HG03432 (cell line): ENCODE results near the gene C1orf116.

Experiments used
- ATAC-seq: cut with Tn5 transposase; IDR thresholded peaks from one replicate; pipeline ENCODE4 v1.9.1; 2021; ENCODE audit warnings: mild to moderate bottlenecking, moderate library complexity; ENCODE audit not compliant: unreplicated experiment

C1orf116 gene

GRCh38 chr1:207035877-207036551, 3.5 kb upstream of the C1orf116 start:
- no peak for ATAC-seq

- no peak for ATAC-seq
These were observed 2.4 kb upstream of the C1orf116 start for GRCh38 chr1:207034998-207035397.

GRCh38 chr1:207034208-207034607, 1.7 kb upstream of the C1orf116 start:
- ATAC-seq: no peak

- no peak for ATAC-seq
These were observed 746 bp upstream of the C1orf116 start for GRCh38 chr1:207033302-207033701.

- ATAC-seq: no peak
These were observed 808 bp downstream of the C1orf116 start for GRCh38 chr1:207031632-207032264.

- no peak for ATAC-seq
These were observed 1.5 kb downstream of the C1orf116 start for GRCh38 chr1:207031016-207031415.

- no peak for ATAC-seq
These were observed 2.0 kb downstream of the C1orf116 start for GRCh38 chr1:207030522-207031009.

- no peak for ATAC-seq
These were observed 2.6 kb downstream of the C1orf116 start for GRCh38 chr1:207029701-207030521.

- no peak for ATAC-seq
These were observed 3.5 kb downstream of the C1orf116 start for GRCh38 chr1:207028884-207029650.

- no peak for ATAC-seq
These were observed 4.6 kb downstream of the C1orf116 start for GRCh38 chr1:207027921-207028320.

GRCh38 chr1:207027206-207027777, 5.3 kb downstream of the C1orf116 start:
- no peak for ATAC-seq

GRCh38 chr1:207026104-207026534, 6.4 kb downstream of the C1orf116 start:
- ATAC-seq: no peak

GRCh38 chr1:207025146-207025880, 7.2 kb downstream of the C1orf116 start:
- ATAC-seq: no peak

- no peak for ATAC-seq
These were observed 8.1 kb downstream of the C1orf116 start for GRCh38 chr1:207024202-207025145.

GRCh38 chr1:207022996-207023679, 9.4 kb downstream of the C1orf116 start:
- no peak for ATAC-seq

GRCh38 chr1:207021876-207022596, 10.5 kb downstream of the C1orf116 start:
- no peak for ATAC-seq

- no peak for ATAC-seq
These were observed 11.3 kb downstream of the C1orf116 start for GRCh38 chr1:207021139-207021861.
